ENCODE results near the gene SLC39A10.

GRCh38 chr2:195711478-195711877, 54.5 kb downstream of the SLC39A10 start:
- TF ChIP-seq POLR2A (IDR thresholded peaks at IDR 0.05; ENCODE audit: low read length) (no peak), GATA1 (IDR thresholded peaks at IDR 0.05; ENCODE audit: low read depth, low read length) (no peak)
